Central memory CD8-positive, alpha-beta T cell (primary cell): ENCODE results near the gene F8.
A peak's percentile ranks its signal among the peaks of the same experiment; 100 is the strongest.
"Not testable (repeated sequence)": the region's sequence is repeated elsewhere in the genome, so short reads cannot be mapped to it uniquely, and the experiment has no call there.

Experiments
- ATAC-seq: fragments of 150-1000 bp; cut with Tn5 transposase; replicated peaks from 2 replicates; pipeline ENCODE4 v1.10.0; 2022; ENCODE audit warnings: mild to moderate bottlenecking, moderate FRiP score, moderate number of reproducible peaks; ENCODE audit not compliant: poor library complexity, severe bottlenecking; ENCODE audit errors: extremely low read depth
- DNase-seq, 2 donors: peaks; one replicate each; pipeline ENCODE4 v3.0.0; 2021; ENCODE audit warnings: low spot score in 2 of 2
- H3K27ac Mint-ChIP-seq: one replicate; pipeline ENCODE4 v1.8.0; 2022; ENCODE audit warnings: low read depth, mild to moderate bottlenecking, moderate library complexity, mixed read lengths
- H3K27me3 Mint-ChIP-seq: one replicate; pipeline ENCODE4 v1.8.0; 2022; ENCODE audit warnings: mixed read lengths
- H3K36me3 Mint-ChIP-seq: one replicate; pipeline ENCODE4 v1.8.0; 2022; ENCODE audit warnings: mild to moderate bottlenecking, moderate library complexity, mixed read lengths; ENCODE audit not compliant: insufficient read depth
- H3K4me1 Mint-ChIP-seq: one replicate; pipeline ENCODE4 v1.8.0; 2022; ENCODE audit warnings: mixed read lengths
- H3K4me3 Mint-ChIP-seq: one replicate; pipeline ENCODE4 v1.8.0; 2022; ENCODE audit warnings: mild to moderate bottlenecking, moderate library complexity, mixed read lengths
- H3K9me3 Mint-ChIP-seq: one replicate; pipeline ENCODE4 v1.8.0; 2022; ENCODE audit warnings: mixed read lengths

Gene F8

GRCh38 chrX:154885549-154885948 is 137.0 kb downstream of the F8 start:
- H3K27ac Mint-ChIP-seq, H3K9me3 Mint-ChIP-seq, H3K4me1 Mint-ChIP-seq, DNase-seq, H3K36me3 Mint-ChIP-seq, H3K4me3 Mint-ChIP-seq, H3K27me3 Mint-ChIP-seq, ATAC-seq: not testable (repeated sequence)

- not testable (repeated sequence) for H3K9me3 Mint-ChIP-seq, H3K27ac Mint-ChIP-seq, H3K27me3 Mint-ChIP-seq, H3K4me3 Mint-ChIP-seq, H3K4me1 Mint-ChIP-seq, H3K36me3 Mint-ChIP-seq, ATAC-seq, DNase-seq
Measured at GRCh38 chrX:154885057-154885456, 137.5 kb downstream of the F8 start.

GRCh38 chrX:154884069-154884468 is 138.5 kb downstream of the F8 start:
- not testable (repeated sequence) for DNase-seq, H3K9me3 Mint-ChIP-seq, H3K27ac Mint-ChIP-seq, H3K4me1 Mint-ChIP-seq, ATAC-seq, H3K36me3 Mint-ChIP-seq, H3K27me3 Mint-ChIP-seq, H3K4me3 Mint-ChIP-seq

GRCh38 chrX:154873329-154873728 is 149.2 kb downstream of the F8 start:
- Mint-ChIP-seq H3K36me3 (peaks cover 2% of the 10 kb centered on the region), H3K4me1 (no peaks in the 10 kb centered on the region), H3K4me3 (no peak overlapping the region), H3K27me3 (no peaks in the 10 kb centered on the region), H3K9me3 (no peaks in the 10 kb centered on the region), H3K27ac (no peak overlapping the region)
- DNase-seq (no peak), ATAC-seq (no peak)

- not testable (repeated sequence) for ATAC-seq, H3K4me3 Mint-ChIP-seq, H3K9me3 Mint-ChIP-seq, H3K27ac Mint-ChIP-seq, H3K36me3 Mint-ChIP-seq, DNase-seq, H3K4me1 Mint-ChIP-seq, H3K27me3 Mint-ChIP-seq
Measured at GRCh38 chrX:154868522-154868921, 154.0 kb downstream of the F8 start.

GRCh38 chrX:154855256-154855655 is 167.3 kb downstream of the F8 start:
- H3K9me3 Mint-ChIP-seq: no peaks in the 10 kb centered on the region
- peaks cover 3% of the 10 kb centered on the region for H3K36me3 Mint-ChIP-seq
- DNase-seq (no peak), ATAC-seq (no peak)
- no peaks in the 10 kb centered on the region for H3K4me1 Mint-ChIP-seq
- H3K27me3 Mint-ChIP-seq: no peaks in the 10 kb centered on the region
- no peak overlapping the region for H3K27ac Mint-ChIP-seq
- no peak overlapping the region for H3K4me3 Mint-ChIP-seq

- no peaks in the 10 kb centered on the region for H3K9me3 Mint-ChIP-seq
- no peaks in the 10 kb centered on the region for H3K4me1 Mint-ChIP-seq
- H3K4me3 Mint-ChIP-seq: no peak overlapping the region
- no peaks in the 10 kb centered on the region for H3K36me3 Mint-ChIP-seq
- no peak for DNase-seq
- no peak for ATAC-seq
- no peak overlapping the region for H3K27ac Mint-ChIP-seq
- H3K27me3 Mint-ChIP-seq: no peaks in the 10 kb centered on the region
Measured at GRCh38 chrX:154850957-154851611, 171.4 kb downstream of the F8 start.

- Mint-ChIP-seq H3K4me3 (no peak overlapping the region), H3K4me1 (no peaks in the 10 kb centered on the region), H3K27me3 (no peaks in the 10 kb centered on the region), H3K36me3 (no peaks in the 10 kb centered on the region), H3K9me3 (no peaks in the 10 kb centered on the region), H3K27ac (no peak overlapping the region)
- DNase-seq (no peak), ATAC-seq (no peak)
Measured at GRCh38 chrX:154840856-154841255, 181.7 kb downstream of the F8 start.

- DNase-seq (no peak), ATAC-seq (no peak)
- Mint-ChIP-seq H3K27me3 (no peaks in the 10 kb centered on the region), H3K4me1 (no peaks in the 10 kb centered on the region), H3K27ac (no peak overlapping the region), H3K9me3 (no peaks in the 10 kb centered on the region), H3K4me3 (no peak overlapping the region), H3K36me3 (no peaks in the 10 kb centered on the region)
Measured at GRCh38 chrX:154836163-154836562, 186.4 kb downstream of the F8 start.

GRCh38 chrX:154834562-154834961 is 188.0 kb downstream of the F8 start, which contains the start of gene SMIM9:
Gene SMIM9 (minus strand): TSS chrX:154834662. CDS start chrX:154830856, 3,806 bp downstream.
- H3K27ac Mint-ChIP-seq: peak within 1 kb of the TSS; percentile 74
- no peaks in the 10 kb centered on the region for H3K27me3 Mint-ChIP-seq
- H3K36me3 Mint-ChIP-seq: no peaks in the 10 kb centered on the region
- ATAC-seq (no peak), DNase-seq (no peak)
- H3K9me3 Mint-ChIP-seq: no peaks in the 10 kb centered on the region
- H3K4me3 Mint-ChIP-seq: no peak within 1 kb of the TSS
- peaks cover 5% of the 10 kb centered on the region for H3K4me1 Mint-ChIP-seq

GRCh38 chrX:154833746-154834274 is 188.7 kb downstream of the F8 start:
- no peaks in the 10 kb centered on the region for H3K27me3 Mint-ChIP-seq
- no peak overlapping the region for H3K27ac Mint-ChIP-seq
- no peak overlapping the region for H3K4me3 Mint-ChIP-seq
- H3K4me1 Mint-ChIP-seq: peaks cover 12% of the 10 kb centered on the region
- no peaks in the 10 kb centered on the region for H3K9me3 Mint-ChIP-seq
- no peak for ATAC-seq
- no peak for DNase-seq
- H3K36me3 Mint-ChIP-seq: no peaks in the 10 kb centered on the region

GRCh38 chrX:154829926-154830442 is 192.5 kb downstream of the F8 start:
- no peaks in the 10 kb centered on the region for H3K27me3 Mint-ChIP-seq
- DNase-seq (no peak), ATAC-seq (no peak)
- H3K9me3 Mint-ChIP-seq: no peaks in the 10 kb centered on the region
- H3K27ac Mint-ChIP-seq: no peak overlapping the region
- H3K4me3 Mint-ChIP-seq: no peak overlapping the region
- peaks cover 13% of the 10 kb centered on the region for H3K4me1 Mint-ChIP-seq
- H3K36me3 Mint-ChIP-seq: no peaks in the 10 kb centered on the region

- Mint-ChIP-seq H3K4me1 (peaks cover 13% of the 10 kb centered on the region), H3K27me3 (no peaks in the 10 kb centered on the region), H3K4me3 (no peak overlapping the region), H3K9me3 (no peaks in the 10 kb centered on the region), H3K27ac (peak overlapping the region; percentile 52), H3K36me3 (no peaks in the 10 kb centered on the region)
- ATAC-seq (no peak), DNase-seq (no peak)
Measured at GRCh38 chrX:154829134-154829533, 193.4 kb downstream of the F8 start.
